DND-41 (cell line): Measurements from ENCODE around the gene AGAP1.

Experiments used
- ATAC-seq: fragments of 200-7000 bp; cut with Tn5 transposase; 3 replicates; pipeline ENCODE4 v1.9.1; 2021; ENCODE audit warnings: low read depth; ENCODE audit not compliant: insufficient read depth
- DNase-seq: peaks from one replicate; pipeline ENCODE4 v3.0.0-alpha.2; 2020
- H2AFZ ChIP-seq: 2 replicates; pipeline ENCODE4 v1.6.0; 2012; ENCODE audit warnings: low read depth, low read length
- H3K27ac ChIP-seq: 2 replicates; pipeline ENCODE4 v1.5.1; 2012; ENCODE audit warnings: low read length, inconsistent platforms
- H3K27me3 ChIP-seq: fragments of 200-600 bp; sonication (generic); 2 replicates; pipeline ENCODE4 v1.6.0; 2012; ENCODE audit warnings: low read length, mild to moderate bottlenecking, inconsistent platforms; ENCODE audit not compliant: insufficient read depth, poor library complexity
- H3K36me3 ChIP-seq: 2 replicates; pipeline ENCODE4 v1.5.1; 2012; ENCODE audit warnings: low read length, inconsistent platforms; ENCODE audit not compliant: insufficient read depth
- H3K4me1 ChIP-seq: 2 replicates; pipeline ENCODE4 v1.5.1; 2012; ENCODE audit warnings: mild to moderate bottlenecking, low read length; ENCODE audit not compliant: insufficient read depth
- H3K4me2 ChIP-seq: 2 replicates; pipeline ENCODE4 v1.6.0; 2012; ENCODE audit warnings: mild to moderate bottlenecking, moderate library complexity, low read length, inconsistent platforms; ENCODE audit not compliant: insufficient read depth
- H3K4me3 ChIP-seq, 2 experiments: fragments of 200-600 bp in 1 of 2; shearing (Covaris generic) in 1 of 2; 2 replicates each; pipeline ENCODE4 v1.5.1; 2012 to 2016; ENCODE audit warnings: inconsistent platforms in 2 of 2, low read length in 2 of 2, mild to moderate bottlenecking in 2 of 2, low read depth in 1 of 2, moderate library complexity in 1 of 2
- H3K79me2 ChIP-seq: 2 replicates; pipeline ENCODE4 v1.6.0; 2012; ENCODE audit warnings: low read length, inconsistent platforms; ENCODE audit not compliant: insufficient read depth
- H3K9ac ChIP-seq: 2 replicates; pipeline ENCODE4 v1.6.0; 2012; ENCODE audit warnings: low read depth, mild to moderate bottlenecking, inconsistent platforms, low read length, moderate library complexity
- H3K9me3 ChIP-seq: 2 replicates; pipeline ENCODE4 v1.5.1; 2012; ENCODE audit warnings: low read length, moderate library complexity, mild to moderate bottlenecking, inconsistent platforms; ENCODE audit not compliant: insufficient read depth, severe bottlenecking
- H4K20me1 ChIP-seq: 2 replicates; pipeline ENCODE4 v1.6.0; 2012; ENCODE audit warnings: low read length; ENCODE audit not compliant: insufficient read depth
- CTCF ChIP-seq: IDR thresholded peaks from 2 replicates; pipeline ENCODE4 v1.5.1; 2012; ENCODE audit warnings: borderline replicate concordance, low read length, moderate library complexity, mild to moderate bottlenecking; ENCODE audit not compliant: poor library complexity, severe bottlenecking; ENCODE audit errors: extremely low read depth
- EZH2 ChIP-seq: IDR thresholded peaks from 3 replicates; pipeline ENCODE4 v1.6.1; 2012; ENCODE audit warnings: borderline replicate concordance, low read depth, mild to moderate bottlenecking, moderate library complexity, low read length, inconsistent platforms; ENCODE audit not compliant: severe bottlenecking

The AGAP1 gene

GRCh38 chr2:235747786-235748091 lies 253.9 kb downstream of the AGAP1 start:
- DNase-seq = no peak
- Histone ChIP-seq H3K79me2 (no peaks in the 10 kb centered on the region), H2AFZ (no peak overlapping the region), H3K9ac (no peak overlapping the region), H3K4me3 (no peak overlapping the region), H3K36me3 (peaks cover 17% of the 10 kb centered on the region), H3K27ac (no peak overlapping the region), H3K4me2 (no peak overlapping the region), H4K20me1 (peaks cover 9% of the 10 kb centered on the region), H3K9me3 (no peaks in the 10 kb centered on the region), H3K27me3 (no peaks in the 10 kb centered on the region), H3K4me1 (no peaks in the 10 kb centered on the region)
- TF ChIP-seq CTCF (no peak), EZH2 (no peak)
- ATAC-seq = no peak

- no peak overlapping the region for H3K9ac ChIP-seq
- H3K4me1 ChIP-seq = no peaks in the 10 kb centered on the region
- no peaks in the 10 kb centered on the region for H3K27me3 ChIP-seq
- ATAC-seq = no peak
- no peaks in the 10 kb centered on the region for H3K9me3 ChIP-seq
- no peak overlapping the region for H2AFZ ChIP-seq
- no peak overlapping the region for H3K4me3 ChIP-seq
- DNase-seq = no peak
- H3K79me2 ChIP-seq = no peaks in the 10 kb centered on the region
- TF ChIP-seq EZH2 (no peak), CTCF (no peak)
- H3K27ac ChIP-seq = no peak overlapping the region
- H3K4me2 ChIP-seq = no peak overlapping the region
- H3K36me3 ChIP-seq = peaks cover 17% of the 10 kb centered on the region
- H4K20me1 ChIP-seq = peaks cover 9% of the 10 kb centered on the region
Observed at GRCh38 chr2:235749121-235749770, 255.4 kb downstream of the AGAP1 start.

- ATAC-seq (no peak), DNase-seq (no peak)
- Histone ChIP-seq H3K4me1 (no peaks in the 10 kb centered on the region), H3K36me3 (peaks cover 17% of the 10 kb centered on the region), H3K9me3 (no peaks in the 10 kb centered on the region), H3K27ac (no peak overlapping the region), H4K20me1 (peaks cover 9% of the 10 kb centered on the region), H3K9ac (no peak overlapping the region), H3K4me3 (no peak overlapping the region), H3K27me3 (no peaks in the 10 kb centered on the region), H2AFZ (no peak overlapping the region), H3K79me2 (no peaks in the 10 kb centered on the region), H3K4me2 (no peak overlapping the region)
- TF ChIP-seq CTCF (no peak), EZH2 (no peak)
Observed at GRCh38 chr2:235749771-235750160, 255.9 kb downstream of the AGAP1 start.

GRCh38 chr2:235752846-235753245 lies 259.0 kb downstream of the AGAP1 start:
- ATAC-seq = no peak
- Histone ChIP-seq H3K9me3 (no peaks in the 10 kb centered on the region), H3K4me1 (no peaks in the 10 kb centered on the region), H3K9ac (no peak overlapping the region), H4K20me1 (no peaks in the 10 kb centered on the region), H3K27ac (no peak overlapping the region), H2AFZ (no peak overlapping the region), H3K4me3 (no peak overlapping the region), H3K27me3 (no peaks in the 10 kb centered on the region), H3K36me3 (peaks cover 6% of the 10 kb centered on the region; the same call in 1 of the 2 replicates), H3K4me2 (no peak overlapping the region), H3K79me2 (no peaks in the 10 kb centered on the region)
- no peak for DNase-seq
- TF ChIP-seq CTCF (no peak), EZH2 (no peak)
